ENCODE data around the gene DMGDH. TPM values are rescaled to one million over a fixed set of nuclear protein-coding genes. Genes with fewer than 3 reads are reported as not detected.
A peak's percentile ranks its signal among the peaks of the same experiment; 100 is the strongest.

Gene DMGDH
- polyA plus RNA-seq (2013, experiment 1 of 2), result 0.55 TPM
- not detected for polyA plus RNA-seq (2013, experiment 2 of 2)

DNA sequence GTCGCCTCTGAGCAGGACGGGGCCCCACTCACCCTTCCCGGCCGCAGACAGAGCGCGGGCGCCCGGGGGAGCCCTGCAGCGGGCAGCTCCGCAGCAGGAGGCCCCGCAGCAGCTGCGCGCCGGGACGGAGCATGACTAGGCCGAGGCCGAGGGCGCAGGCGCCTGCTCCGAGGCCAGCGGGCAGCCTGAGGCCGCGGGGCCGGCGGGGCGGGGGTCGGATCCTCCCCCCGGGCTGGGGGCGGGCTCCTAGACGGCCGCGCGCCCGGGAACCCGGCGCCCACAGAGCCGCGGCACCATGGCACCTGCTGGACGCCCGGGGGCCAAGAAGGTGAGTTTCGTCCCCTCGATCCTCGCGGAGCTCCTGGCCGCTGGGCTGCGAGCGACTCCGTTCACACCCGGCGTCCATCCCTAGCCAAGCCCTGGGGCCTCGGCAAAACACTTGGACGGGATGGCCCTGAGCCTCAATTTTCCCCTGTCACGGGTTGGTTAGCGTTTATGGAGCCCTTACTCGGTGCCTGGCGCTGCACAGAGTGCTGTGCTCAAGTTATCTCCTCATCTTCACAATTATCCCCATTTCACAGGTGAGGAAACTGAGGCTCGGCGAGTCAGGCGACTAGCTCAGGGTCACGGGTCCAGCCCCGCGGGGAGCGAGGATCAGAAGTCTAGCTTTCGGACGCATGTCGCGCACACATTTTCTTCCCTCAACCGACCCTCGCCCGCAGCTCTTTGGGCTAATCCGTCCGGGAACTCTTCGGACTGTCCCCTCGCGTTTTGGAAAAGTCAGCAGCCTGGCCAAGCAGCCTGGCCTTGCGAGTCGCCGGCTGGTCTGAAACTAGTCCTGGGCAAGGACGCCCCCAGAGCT is at the start of gene DMGDH, which contains the start of gene BHMT2:
Gene DMGDH, minus strand, starts transcription at position 187 of the 862 bp plus-strand sequence. Its CDS starts 54 bp downstream, at position 133.
Gene BHMT2, plus strand, starts transcription at position 280 of the 862 bp plus-strand sequence. Its CDS starts 16 bp downstream, at position 296.
- no peak within 1 kb of the TSS for H3K27ac ChIP-seq (ENCODE audit: low read depth, low read length, severe bottlenecking)
- no peaks in the 10 kb centered on the region for H3K36me3 ChIP-seq (ENCODE audit: control insufficient read depth, insufficient read depth, low read length)
- WGBS, 2 experiments (ENCODE audit: insufficient coverage in 2 of 2), result 95% methylated on average over 45 to 66 of the region's 79 CpGs
- peaks cover 3% of the 10 kb centered on the region for H3K4me1 ChIP-seq (ENCODE audit: control insufficient read depth, insufficient read depth, low read length, poor library complexity, severe bottlenecking)
- peaks cover 17% of the 10 kb centered on the region for H3K9me3 ChIP-seq (ENCODE audit: control insufficient read depth, low read length)
- no peak within 1 kb of the TSS for H3K4me3 ChIP-seq (ENCODE audit: extremely low read depth, insufficient read depth, low read length, poor library complexity, severe bottlenecking)

DNA sequence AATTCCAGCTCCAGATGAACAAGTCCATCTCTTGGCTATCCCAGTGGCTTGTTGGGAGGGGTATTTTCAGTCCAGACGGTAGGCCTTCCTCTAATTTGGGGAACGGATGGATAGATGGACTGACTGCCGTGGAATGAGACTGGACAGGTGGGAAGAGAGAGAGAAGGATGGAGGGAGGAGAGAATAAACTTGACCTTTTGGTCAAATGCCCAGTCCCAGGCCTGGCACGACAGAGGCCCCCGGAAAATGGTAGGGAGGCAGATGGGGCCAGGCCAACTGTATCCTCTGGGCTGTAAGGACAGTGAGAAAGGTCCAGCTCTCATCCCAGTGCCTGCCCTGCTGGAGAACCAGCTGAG is 43.2 kb upstream of the DMGDH start:
- H3K27ac ChIP-seq (ENCODE audit: low read depth, low read length, severe bottlenecking), result no peak overlapping the region
- H3K4me3 ChIP-seq (ENCODE audit: extremely low read depth, insufficient read depth, low read length, poor library complexity, severe bottlenecking), result no peak overlapping the region
- H3K4me1 ChIP-seq (ENCODE audit: control insufficient read depth, insufficient read depth, low read length, poor library complexity, severe bottlenecking), result no peaks in the 10 kb centered on the region
- 78 to 81% methylated on average over 5 of the region's 5 CpGs for WGBS, 2 experiments (ENCODE audit: insufficient coverage in 2 of 2)
- no peaks in the 10 kb centered on the region for H3K9me3 ChIP-seq (ENCODE audit: control insufficient read depth, low read length)
- no peaks in the 10 kb centered on the region for H3K36me3 ChIP-seq (ENCODE audit: control insufficient read depth, insufficient read depth, low read length)

DNA sequence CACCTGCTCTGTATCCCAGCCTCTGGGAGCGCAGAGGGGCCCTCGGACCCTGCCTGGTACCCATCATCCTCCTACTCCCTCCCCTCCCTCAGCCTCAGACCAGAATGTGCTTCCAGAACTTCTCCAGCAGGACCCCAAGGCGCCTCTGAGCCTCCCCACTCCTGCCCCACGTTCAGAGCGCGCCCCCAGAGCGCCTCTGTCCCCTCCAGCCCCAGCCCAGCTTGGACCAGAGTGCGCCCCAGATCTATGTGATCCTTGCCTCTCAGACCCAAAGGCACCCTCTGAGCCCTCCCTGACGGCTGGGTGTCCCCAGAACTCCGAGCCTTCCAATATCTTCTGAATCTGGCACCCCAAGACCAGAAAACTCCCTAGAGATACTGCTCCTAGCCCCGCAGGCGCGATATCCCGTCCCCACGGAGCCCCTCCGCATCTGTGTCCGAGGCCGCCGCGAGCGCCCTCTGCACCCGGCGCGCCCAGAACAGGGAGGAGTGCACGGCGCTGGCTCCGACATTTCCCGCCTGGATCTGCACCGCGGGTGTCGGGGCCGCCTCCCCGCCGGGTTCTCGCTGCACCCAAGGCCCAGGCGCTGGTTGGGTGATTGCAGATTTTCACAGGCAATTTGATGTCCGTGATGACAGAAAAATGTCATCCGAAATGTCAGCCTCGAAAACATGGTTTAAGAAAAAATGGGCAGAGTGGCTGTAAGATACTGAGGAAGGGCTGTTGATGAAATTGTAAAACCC is 42.7 kb upstream of the DMGDH start:
- no peaks in the 10 kb centered on the region for H3K36me3 ChIP-seq (ENCODE audit: control insufficient read depth, insufficient read depth, low read length)
- 9 to 12% methylated on average over 25 to 29 of the region's 39 CpGs for WGBS, 2 experiments (ENCODE audit: insufficient coverage in 2 of 2)
- H3K27ac ChIP-seq (ENCODE audit: low read depth, low read length, severe bottlenecking), result no peak overlapping the region
- no peaks in the 10 kb centered on the region for H3K4me1 ChIP-seq (ENCODE audit: control insufficient read depth, insufficient read depth, low read length, poor library complexity, severe bottlenecking)
- no peak overlapping the region for H3K4me3 ChIP-seq (ENCODE audit: extremely low read depth, insufficient read depth, low read length, poor library complexity, severe bottlenecking)
- H3K9me3 ChIP-seq (ENCODE audit: control insufficient read depth, low read length), result no peaks in the 10 kb centered on the region

DNA sequence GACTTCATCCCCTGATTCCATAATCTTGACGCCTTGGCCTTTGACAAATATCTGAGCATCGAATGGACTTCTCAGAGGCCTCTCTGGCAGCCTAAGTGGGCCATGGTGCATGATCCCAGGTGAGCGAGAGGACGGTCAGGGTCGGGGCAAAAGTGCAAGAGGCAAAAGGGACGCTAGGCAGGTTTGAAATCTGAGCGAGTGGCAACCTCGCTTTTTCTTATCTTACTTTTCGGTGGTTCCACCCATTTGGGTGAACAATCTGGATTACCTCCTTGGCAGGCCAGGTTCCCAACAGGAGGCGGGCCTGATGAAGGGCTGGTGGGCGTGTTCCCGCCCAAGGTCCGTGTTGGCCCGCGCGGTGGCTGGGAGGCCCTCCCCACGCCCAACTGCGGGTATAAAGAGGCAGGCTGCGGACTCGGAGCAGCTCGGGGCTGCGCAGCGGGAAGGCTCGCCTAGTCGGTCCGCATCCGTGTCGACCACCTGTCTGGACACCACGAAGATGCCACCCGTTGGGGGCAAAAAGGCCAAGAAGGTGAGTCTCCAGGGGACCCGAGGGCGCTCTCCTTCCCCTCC is 42.0 kb upstream of the DMGDH start, which contains the start of gene BHMT:
Gene BHMT, plus strand, starts transcription at position 423 of the 573 bp plus-strand sequence. Its CDS starts 77 bp downstream, at position 500.
- no peaks in the 10 kb centered on the region for H3K9me3 ChIP-seq (ENCODE audit: control insufficient read depth, low read length)
- 22 to 26% methylated on average over 30 to 32 of the region's 32 CpGs for WGBS, 2 experiments (ENCODE audit: insufficient coverage in 2 of 2)
- H3K4me1 ChIP-seq (ENCODE audit: control insufficient read depth, insufficient read depth, low read length, poor library complexity, severe bottlenecking), result no peaks in the 10 kb centered on the region
- H3K27ac ChIP-seq (ENCODE audit: low read depth, low read length, severe bottlenecking), result no peak within 1 kb of the TSS
- no peaks in the 10 kb centered on the region for H3K36me3 ChIP-seq (ENCODE audit: control insufficient read depth, insufficient read depth, low read length)
- no peak within 1 kb of the TSS for H3K4me3 ChIP-seq (ENCODE audit: extremely low read depth, insufficient read depth, low read length, poor library complexity, severe bottlenecking)

DNA sequence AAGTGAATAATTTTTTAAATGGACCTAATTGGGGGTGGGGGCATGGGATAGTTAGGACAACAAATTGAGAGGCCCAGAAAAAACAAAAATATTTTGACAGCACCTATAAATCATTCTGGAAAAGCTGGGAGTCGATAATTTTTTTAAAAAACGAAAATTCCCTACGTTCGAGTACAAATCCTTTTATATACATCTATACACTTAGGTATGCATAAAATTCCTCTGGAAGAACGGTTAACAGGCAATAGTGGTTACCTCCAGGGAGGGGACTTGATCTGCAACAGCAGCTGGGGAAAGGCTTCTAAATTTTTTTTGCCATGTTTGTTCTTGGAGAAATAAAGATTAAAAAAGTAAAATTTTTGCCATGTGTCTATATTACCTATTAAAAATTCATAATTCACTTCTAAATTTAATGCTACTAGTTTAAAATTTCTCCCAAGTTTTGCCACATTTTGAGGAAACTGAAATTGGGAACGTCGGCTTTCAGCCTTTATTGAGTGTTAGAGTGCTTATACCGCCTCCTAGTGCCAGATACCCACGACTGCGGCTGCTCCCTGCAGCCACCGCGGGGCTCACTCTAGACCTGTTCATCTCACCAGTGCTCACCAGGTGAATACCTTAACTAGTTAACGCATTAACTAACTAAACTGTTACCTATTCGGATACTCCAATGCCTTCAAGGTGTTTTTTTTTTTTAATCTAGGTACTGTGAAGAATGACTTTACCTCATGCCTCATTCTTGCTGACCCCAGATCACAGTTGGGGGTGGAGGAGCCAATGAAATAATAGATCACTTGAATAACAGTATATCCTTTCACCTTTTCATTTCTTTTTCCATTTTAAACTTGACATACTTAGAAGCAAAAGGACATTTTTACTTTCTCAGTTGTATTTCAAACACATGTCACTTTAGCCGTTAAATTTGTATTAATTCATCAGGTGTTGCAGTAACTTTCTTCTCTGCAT is 40.3 kb upstream of the DMGDH start:
- 17 to 33% methylated on average over 5 to 11 of the region's 15 CpGs for WGBS, 2 experiments (ENCODE audit: insufficient coverage in 2 of 2)
- Histone ChIP-seq H3K4me1 (ENCODE audit: control insufficient read depth, insufficient read depth, low read length, poor library complexity, severe bottlenecking) (no peaks in the 10 kb centered on the region), H3K27ac (ENCODE audit: low read depth, low read length, severe bottlenecking) (no peak overlapping the region), H3K36me3 (ENCODE audit: control insufficient read depth, insufficient read depth, low read length) (no peaks in the 10 kb centered on the region), H3K9me3 (ENCODE audit: control insufficient read depth, low read length) (no peaks in the 10 kb centered on the region), H3K4me3 (ENCODE audit: extremely low read depth, insufficient read depth, low read length, poor library complexity, severe bottlenecking) (no peak overlapping the region)

DNA sequence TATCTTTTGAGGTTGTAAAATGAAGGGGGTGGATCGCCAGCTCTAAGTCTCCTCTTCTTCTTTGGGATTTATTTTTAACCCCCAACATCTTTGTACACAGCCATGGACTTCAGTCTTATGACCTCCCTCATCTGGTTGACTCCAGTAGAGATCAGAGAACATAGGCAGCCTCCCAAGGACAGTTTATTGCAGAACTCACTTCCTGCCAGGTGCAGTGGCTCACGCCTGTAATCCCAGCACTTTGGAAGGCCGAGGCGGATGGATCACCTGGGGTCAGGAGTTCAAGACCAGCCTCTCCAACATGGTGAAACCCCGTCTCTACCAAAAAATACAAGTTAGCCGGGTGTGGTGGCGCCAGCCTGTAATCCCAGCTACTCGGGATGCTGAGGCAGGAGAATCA is 39.3 kb upstream of the DMGDH start:
- Histone ChIP-seq H3K4me1 (ENCODE audit: control insufficient read depth, insufficient read depth, low read length, poor library complexity, severe bottlenecking) (no peaks in the 10 kb centered on the region), H3K4me3 (ENCODE audit: extremely low read depth, insufficient read depth, low read length, poor library complexity, severe bottlenecking) (no peak overlapping the region), H3K27ac (ENCODE audit: low read depth, low read length, severe bottlenecking) (no peak overlapping the region), H3K9me3 (ENCODE audit: control insufficient read depth, low read length) (no peaks in the 10 kb centered on the region), H3K36me3 (ENCODE audit: control insufficient read depth, insufficient read depth, low read length) (no peaks in the 10 kb centered on the region)
- WGBS, 2 experiments (ENCODE audit: insufficient coverage in 2 of 2), result 88 to 96% methylated on average over 7 of the region's 8 CpGs

DNA sequence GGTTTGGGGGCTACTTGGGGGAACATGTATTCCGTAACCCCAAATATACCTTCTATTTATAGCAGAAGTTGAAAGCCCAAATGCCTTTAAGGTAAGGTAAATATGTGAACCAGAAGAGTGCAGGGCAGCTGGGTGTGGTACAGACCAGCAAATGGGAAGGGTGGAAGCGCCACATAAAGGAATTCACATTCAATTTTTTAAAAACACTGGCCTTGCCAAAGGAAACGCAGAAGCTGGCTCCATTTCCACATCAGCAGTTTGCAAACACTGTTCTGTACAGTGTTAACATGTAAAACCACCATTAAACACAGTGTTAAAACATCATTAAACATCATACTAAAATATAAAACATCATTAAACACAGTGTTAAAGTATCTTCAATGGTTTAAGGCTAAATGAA is 38.6 kb upstream of the DMGDH start:
- no peaks in the 10 kb centered on the region for H3K36me3 ChIP-seq (ENCODE audit: control insufficient read depth, insufficient read depth, low read length)
- H3K27ac ChIP-seq (ENCODE audit: low read depth, low read length, severe bottlenecking), result no peak overlapping the region
- H3K9me3 ChIP-seq (ENCODE audit: control insufficient read depth, low read length), result no peaks in the 10 kb centered on the region
- WGBS, 2 experiments (ENCODE audit: insufficient coverage in 2 of 2), result 71 to 88% methylated on average over 1 to 2 of the region's 3 CpGs
- H3K4me3 ChIP-seq (ENCODE audit: extremely low read depth, insufficient read depth, low read length, poor library complexity, severe bottlenecking), result no peak overlapping the region
- H3K4me1 ChIP-seq (ENCODE audit: control insufficient read depth, insufficient read depth, low read length, poor library complexity, severe bottlenecking), result no peaks in the 10 kb centered on the region

DNA sequence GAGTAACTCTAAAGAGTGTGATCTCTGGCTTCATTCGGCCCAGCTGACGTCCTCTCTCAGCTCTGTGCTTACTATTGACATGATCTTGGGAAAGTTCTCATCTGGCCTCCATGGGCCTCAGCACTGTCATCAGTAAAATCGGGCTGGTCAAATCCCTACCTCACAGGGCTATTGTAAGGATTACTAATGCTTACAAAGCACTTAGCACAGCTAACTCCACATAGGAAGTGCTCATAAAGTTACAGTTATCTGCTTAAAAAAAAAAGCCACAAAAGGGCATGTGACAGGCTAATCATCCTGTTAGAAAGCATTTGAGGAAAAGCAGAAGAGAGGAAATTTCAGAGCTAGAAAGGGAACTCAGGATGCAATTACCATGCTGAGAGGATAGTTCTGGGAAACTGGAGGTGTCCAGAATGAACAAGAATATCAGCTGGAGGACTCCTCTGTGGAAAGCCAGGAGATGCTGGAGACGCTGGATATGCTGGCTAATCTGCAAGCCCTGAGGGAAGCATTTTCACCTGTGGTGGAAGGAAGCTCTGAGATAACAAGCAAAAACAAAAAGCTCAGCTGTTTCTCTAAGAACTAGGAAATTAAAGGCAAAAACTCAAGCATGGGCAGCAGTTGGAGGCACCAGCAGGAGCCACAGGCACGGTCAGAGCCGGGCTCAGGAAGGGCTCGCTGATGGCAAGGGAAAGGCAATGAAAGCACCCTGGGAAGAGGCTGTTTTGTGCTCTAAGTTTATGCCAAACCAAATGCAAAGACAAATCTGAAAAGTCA is 37.7 kb upstream of the DMGDH start:
- no peaks in the 10 kb centered on the region for H3K36me3 ChIP-seq (ENCODE audit: control insufficient read depth, insufficient read depth, low read length)
- H3K4me3 ChIP-seq (ENCODE audit: extremely low read depth, insufficient read depth, low read length, poor library complexity, severe bottlenecking), result no peak overlapping the region
- H3K27ac ChIP-seq (ENCODE audit: low read depth, low read length, severe bottlenecking), result peak overlapping the region; percentile 55
- no peaks in the 10 kb centered on the region for H3K4me1 ChIP-seq (ENCODE audit: control insufficient read depth, insufficient read depth, low read length, poor library complexity, severe bottlenecking)
- H3K9me3 ChIP-seq (ENCODE audit: control insufficient read depth, low read length), result peaks cover under 1% of the 10 kb centered on the region
- 71 to 78% methylated on average over 7 of the region's 7 CpGs for WGBS, 2 experiments (ENCODE audit: insufficient coverage in 2 of 2)

DNA sequence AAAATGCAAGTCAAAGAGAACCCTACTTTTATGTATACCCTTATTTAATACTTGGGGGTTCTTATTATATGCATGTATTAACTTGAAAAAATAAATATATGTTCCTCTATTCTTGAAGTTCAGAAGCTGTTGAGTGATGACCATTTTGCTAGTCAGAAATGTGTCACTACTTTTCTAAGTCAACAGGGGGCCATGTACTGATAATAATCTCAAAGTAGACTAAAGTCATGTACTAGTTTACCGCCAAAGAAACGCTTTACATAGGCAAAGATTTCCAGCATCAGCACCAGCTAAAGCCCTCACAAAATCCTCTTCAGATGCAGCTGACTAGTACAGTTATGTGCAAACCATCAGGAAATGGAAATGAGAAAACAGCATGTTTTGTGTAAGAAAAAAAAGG is 36.4 kb upstream of the DMGDH start:
- H3K4me1 ChIP-seq (ENCODE audit: control insufficient read depth, insufficient read depth, low read length, poor library complexity, severe bottlenecking), result no peaks in the 10 kb centered on the region
- no peak overlapping the region for H3K27ac ChIP-seq (ENCODE audit: low read depth, low read length, severe bottlenecking)
- peaks cover 5% of the 10 kb centered on the region for H3K9me3 ChIP-seq (ENCODE audit: control insufficient read depth, low read length)
- no peak overlapping the region for H3K4me3 ChIP-seq (ENCODE audit: extremely low read depth, insufficient read depth, low read length, poor library complexity, severe bottlenecking)
- no peaks in the 10 kb centered on the region for H3K36me3 ChIP-seq (ENCODE audit: control insufficient read depth, insufficient read depth, low read length)
- WGBS, 2 experiments (ENCODE audit: insufficient coverage in 2 of 2), result no CpG with 5 or more reads among the region's 2 CpGs

Measured in mesodermal cell (in vitro differentiated cells).